GM19193 (cell line): ENCODE results near the gene MAP3K2.

Experiments
- POLR2A ChIP-seq: IDR thresholded peaks from 4 replicates; pipeline ENCODE4 v1.6.1; 2011; ENCODE audit not compliant: insufficient read depth, insufficient read length; ENCODE audit errors: extremely low read depth

Gene MAP3K2

GRCh38 chr2:127384529-127384928 is 3.2 kb downstream of the MAP3K2 start:
- no peak for TF ChIP-seq POLR2A

- no peak for TF ChIP-seq POLR2A
These were observed 4.9 kb downstream of the MAP3K2 start for GRCh38 chr2:127382831-127383230.

- no peak for TF ChIP-seq POLR2A
These were observed 6.0 kb downstream of the MAP3K2 start for GRCh38 chr2:127381762-127382161.

GRCh38 chr2:127379712-127380355 is 7.9 kb downstream of the MAP3K2 start:
- TF ChIP-seq POLR2A, result no peak

GRCh38 chr2:127378720-127379119 is 9.1 kb downstream of the MAP3K2 start:
- TF ChIP-seq POLR2A, result no peak

DNA sequence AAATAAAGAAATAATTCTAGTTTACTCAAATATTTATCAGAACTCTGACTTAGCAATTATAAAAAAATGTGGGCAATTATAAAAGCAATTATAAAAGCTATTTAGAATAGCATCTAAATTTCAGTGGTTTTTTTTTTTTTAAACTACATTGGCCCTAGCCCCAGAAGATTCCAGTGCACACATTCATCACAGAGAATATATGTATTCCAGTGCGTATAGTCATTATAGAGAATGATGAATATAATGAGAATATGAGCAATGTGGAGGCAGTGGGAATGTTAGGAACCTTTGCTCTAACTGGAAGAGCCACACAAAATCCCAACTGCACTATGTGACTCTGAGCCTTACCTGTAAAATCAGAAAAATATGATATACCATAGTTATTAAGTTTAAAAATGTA is 10.5 kb downstream of the MAP3K2 start:
- TF ChIP-seq POLR2A, result no peak

GRCh38 chr2:127376257-127376656 is 11.5 kb downstream of the MAP3K2 start:
- TF ChIP-seq POLR2A, result no peak

DNA sequence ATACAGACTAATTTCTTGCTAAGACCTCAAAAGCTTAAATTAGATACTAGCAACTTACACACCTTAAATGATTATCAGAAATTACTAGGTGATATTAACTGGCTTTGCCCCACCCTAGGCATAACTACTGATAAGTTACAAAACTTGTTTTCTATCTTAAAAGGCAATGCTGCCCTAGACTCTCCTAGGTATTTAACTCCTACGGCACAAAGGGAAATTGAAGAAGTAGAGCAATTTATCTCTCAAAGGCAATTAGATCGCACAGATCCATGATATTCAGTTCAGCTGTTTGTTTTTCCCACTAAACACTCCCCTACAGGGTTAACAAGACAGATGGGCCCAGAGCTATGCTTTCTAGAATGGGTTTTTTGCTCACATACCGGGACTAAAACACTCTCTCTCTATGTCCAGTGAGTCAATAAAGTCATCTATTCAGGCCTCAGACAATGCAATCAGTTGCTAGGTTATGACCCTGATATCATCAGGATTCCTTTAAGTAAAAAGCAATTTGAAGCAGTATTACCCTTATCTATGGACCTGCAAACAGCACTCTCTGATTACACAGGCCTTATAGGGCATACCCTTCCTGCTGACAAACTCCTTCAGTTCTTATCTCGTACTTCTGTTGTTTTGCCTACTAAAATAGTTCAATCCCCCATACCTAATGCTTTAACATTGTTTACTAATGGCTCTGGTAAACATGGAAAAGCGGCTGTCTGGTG is 14.3 kb downstream of the MAP3K2 start:
- no peak for TF ChIP-seq POLR2A

DNA sequence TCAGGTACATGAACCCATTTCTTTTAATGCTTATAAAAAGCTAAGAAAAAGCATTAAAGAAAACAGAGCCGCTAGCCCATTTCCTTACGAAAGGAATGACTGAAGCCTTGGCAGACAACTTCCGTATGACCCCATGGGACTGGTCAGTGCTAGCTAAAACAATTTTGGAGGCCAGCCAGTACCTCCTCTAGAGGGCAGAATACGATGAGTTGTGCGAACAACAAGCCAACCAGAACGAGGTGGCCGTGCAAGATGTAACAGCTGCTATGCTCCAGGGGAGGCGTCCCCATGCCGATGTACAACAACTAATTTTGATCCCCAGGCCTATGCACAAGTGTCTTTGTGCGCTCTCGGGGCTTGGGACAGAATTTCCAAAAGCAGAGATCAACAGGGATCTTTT is 16.7 kb downstream of the MAP3K2 start:
- TF ChIP-seq POLR2A, result no peak

DNA sequence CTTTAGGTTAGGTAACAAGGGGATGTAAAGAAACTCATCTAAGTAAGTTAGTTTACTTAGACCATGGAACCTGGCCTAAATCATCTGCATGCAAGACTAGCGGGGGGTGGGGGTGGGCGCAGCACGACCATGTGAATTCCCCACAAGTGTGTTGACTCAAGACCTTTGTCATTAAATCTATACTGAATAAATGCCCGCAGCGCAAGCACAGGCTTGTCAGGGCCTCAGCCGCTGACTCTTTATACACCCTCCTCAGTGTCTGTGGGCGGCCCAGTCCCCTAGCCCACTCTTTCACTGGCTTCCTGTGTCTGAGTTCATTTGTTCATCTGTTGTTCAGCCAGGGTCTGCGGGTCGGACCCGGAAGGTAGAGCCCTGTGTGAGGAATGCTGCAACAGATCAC is 17.8 kb downstream of the MAP3K2 start:
- no peak for TF ChIP-seq POLR2A

DNA sequence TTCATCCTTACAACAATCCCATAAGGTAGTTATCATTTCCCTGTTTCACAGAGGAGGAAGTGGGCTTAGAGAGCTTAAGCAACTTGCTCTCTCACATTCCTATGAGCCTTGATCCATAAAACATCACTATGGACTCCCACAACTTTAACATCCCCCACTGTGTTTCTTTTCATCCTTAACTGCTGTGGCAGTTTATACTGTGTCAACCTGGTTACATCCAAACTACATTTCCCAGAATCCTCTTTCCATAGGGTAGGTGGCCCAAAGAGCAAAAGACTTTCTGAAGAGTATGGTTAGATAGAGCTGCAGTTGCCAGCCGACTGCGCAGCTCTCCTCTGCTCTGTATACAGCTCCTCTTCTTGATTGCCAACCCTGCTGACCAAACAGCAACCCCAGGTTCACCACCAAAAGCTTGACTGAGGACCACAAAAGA is 22.5 kb downstream of the MAP3K2 start:
- TF ChIP-seq POLR2A, result no peak

DNA sequence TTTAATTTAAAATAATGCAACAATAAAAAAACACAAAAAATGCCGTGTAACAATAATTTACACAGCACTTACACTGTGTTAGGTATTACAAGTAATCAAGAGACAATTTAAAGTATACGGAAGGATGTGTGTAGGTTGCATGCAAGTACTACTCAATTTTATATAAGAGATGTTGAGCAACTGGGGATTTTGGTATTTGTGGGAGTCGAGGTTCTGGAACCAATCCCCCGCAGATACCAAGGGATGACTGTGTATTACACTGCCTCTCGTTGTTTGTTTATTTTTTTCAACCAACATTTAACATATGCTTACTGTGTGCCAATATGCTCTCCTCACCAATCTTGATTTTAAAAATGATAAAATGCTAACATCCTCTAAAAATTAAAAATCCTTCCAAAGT is 24.8 kb downstream of the MAP3K2 start:
- TF ChIP-seq POLR2A, result no peak

- no peak for TF ChIP-seq POLR2A
These were observed 25.6 kb downstream of the MAP3K2 start for GRCh38 chr2:127361929-127362885.

DNA sequence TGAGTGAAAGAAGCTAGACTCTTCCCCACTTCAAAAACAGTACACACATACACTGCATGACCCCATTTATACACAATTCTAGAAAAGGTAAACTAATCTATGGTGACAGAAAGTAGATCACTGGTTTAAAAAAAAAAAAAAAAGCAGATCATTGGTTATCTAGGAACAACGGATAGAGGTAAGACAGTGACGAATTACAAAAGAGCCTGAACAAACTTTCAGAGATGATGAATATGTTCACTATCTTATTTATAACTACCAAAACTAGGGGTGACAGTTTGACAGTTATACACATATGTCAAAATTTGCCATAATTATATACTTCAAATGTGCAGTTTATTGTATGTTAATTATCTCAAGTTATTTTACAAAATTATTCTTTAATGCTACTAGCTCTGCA is 27.5 kb downstream of the MAP3K2 start:
- no peak for TF ChIP-seq POLR2A

DNA sequence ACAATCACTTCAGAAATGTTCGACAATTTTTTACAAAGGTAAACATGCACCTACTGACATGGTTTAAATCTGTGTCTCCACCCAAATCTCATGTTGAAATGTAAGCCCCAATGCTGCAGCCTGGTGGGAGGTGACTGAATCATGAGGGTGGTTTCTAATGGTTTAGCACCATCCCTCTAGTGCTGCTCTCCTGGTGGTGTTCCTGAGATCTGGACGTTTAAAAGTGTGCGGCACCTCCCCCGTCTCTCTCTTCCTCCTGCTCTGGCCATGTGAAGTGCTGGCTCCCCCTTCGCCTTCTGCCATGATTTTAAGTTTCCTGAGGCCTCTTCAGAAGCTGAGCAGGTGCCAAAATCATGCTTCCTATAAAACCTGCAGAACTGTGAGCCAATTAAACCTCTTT is 28.3 kb downstream of the MAP3K2 start:
- TF ChIP-seq POLR2A, result no peak
